Vein endothelial cell (primary cell): ENCODE measurements around the gene MAP4K3. TPM values are rescaled to one million over a fixed set of nuclear protein-coding genes. Genes with fewer than 3 reads are reported as not detected.

ENCODE experiments used
- small RNA-seq: library from RNA; depleted of rRNA; stranded (forward); fragments of <200 nt; gene quantifications from one replicate; pipeline ENCODE3, GENCODE V24; 2012
- total RNA-seq: library from RNA; depleted of rRNA; stranded (reverse); fragments of >200 nt; gene quantifications from 2 replicates; pipeline ENCODE4 v1.2.3, GENCODE V29; 2012

MAP4K3 gene
- total RNA-seq = 31.0 and 40.2 TPM in 2 replicates

DNA sequence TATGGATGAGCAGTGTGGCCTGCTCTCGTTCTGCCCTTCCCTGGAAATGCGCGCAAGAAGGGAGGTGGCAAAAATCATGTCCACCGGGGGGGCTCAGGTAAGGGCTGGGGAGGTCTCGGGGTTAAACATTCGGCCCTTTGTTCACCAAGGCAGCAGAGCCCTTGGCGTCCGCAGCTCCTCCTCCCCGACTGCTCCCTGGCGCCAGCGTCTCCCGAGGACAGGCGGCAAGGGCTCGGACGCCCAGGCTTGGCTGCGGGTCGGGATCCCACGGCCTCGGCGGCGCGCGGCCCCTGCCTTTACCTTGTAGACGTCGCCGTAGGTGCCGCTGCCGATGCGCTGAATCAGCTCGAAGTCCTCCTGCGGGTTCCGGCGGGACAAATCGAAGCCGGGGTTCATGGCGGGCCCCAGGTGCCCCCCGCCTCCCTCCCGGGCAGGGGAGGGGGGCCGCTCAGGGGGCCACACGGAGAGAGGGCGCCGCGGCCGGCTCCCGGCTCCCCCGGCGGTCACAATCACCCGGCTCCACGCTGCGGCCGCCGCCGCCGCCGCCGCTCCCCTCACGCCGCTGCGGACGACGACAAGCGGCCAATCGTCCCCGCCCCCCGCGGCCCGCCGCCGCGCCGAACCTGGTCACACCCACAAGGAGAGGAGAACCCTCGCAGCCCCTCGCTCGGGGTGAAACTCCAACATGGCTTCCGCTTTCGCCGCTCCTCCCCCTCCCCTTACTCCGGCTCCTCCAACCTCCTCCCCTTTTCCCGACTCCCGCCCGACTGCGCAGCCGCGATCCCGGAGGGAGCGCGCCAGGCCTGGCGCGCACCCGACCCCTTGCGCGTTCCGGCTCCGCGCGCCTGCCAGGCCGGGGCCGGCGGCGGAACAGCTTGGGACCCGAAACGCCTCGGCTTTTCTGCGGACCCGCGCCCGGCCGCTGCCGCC, at the start of gene MAP4K3:
Gene MAP4K3, minus strand, starts transcription at position 694 of the 930 bp plus-strand sequence. Its CDS starts 298 bp downstream, at position 396.

DNA sequence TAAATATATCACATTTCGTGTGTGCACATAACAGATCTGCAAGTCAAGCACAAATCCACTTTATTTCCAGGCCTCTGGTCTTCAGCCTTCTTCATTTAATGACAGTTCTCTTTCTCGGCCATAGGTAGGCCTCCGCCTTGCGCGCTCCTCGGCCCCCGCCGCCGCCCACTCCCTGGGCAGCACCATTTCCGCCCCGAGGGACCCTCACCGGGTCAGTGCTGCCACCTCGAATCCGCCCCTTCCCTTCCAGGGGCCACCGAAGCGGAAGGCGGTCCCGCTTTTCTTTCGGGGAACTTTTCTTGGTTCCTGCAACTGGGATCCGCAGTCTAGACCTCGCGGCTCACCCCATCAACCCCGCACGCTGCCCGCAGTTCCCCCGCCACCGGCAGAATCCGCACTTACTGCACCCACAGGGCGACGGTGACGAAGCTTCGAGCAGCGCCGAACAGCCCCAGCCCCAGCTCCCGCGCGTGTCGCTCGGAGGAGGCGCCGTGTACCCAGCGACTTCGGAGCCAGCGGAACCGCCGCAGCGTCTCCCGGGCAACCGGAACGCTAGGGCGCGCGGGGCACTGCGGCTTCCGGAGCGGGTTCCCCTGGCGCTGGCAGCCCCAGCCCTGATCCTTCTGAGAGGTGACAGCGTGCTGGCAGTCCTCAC, 193.5 kb downstream of the MAP4K3 start, which contains the start of gene CDKL4:
Gene CDKL4, minus strand, starts transcription at position 502 of the 655 bp plus-strand sequence.

Small RNAs within 50 kb of the gene (small RNA-seq; reads per million reads assigned to genes)
- gene RF00272 = not detected

Other genes starting within 250 kb of the MAP4K3 start
- gene CDKL4, start 193.3 kb downstream of the MAP4K3 start, total RNA-seq = 0.38 and 0.98 TPM in 2 replicates
- 1.3 TPM in 1 of 2 replicates, not detected in the other for gene TMEM178A, start 228.6 kb upstream of the MAP4K3 start, total RNA-seq